ENCODE data around the gene CNN2.
A peak's percentile ranks its signal among the peaks of the same experiment; 100 is the strongest.

The CNN2 gene

DNA sequence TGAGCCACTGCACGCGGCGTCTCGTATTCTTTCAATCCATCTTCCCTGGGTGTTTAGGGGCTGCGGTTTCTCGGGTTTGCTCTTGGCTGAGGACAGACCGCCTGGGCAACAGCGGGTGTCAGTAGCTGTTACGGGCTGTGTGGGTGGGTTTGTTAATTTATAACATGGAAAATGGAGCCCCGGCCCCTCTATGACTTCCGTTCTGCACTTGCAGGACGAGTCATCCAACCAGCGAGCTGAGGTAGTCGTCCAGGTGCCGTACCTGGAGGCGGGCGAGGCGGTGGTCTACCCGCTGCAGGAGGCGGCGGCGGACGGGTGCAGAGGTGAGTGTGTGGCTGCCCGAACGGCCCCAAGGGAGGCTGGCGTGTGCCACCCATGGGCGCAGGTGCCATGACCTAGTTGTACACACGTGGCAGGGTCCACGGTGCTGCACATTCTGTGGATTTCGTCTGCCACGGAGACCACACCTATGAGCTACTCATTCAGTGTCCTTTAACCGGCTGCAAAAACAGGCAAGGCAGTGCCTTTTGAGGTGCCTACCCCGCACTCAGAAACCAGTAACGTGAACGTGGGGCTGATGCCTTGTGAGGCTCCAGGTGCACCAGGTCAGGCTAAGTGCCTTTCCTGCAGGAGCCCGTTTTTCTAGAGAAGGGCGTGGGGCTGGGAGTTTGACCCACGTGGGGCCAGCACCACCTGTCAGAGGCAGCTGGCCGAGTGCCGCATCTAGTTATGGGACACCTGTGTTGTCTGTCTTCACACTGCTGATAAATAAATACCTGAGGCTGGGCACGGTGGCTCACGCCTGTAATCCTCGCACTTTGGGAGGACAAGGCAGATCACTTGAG is 57.8 kb downstream of the CNN2 start:
- no peak for DNase-seq

DNA sequence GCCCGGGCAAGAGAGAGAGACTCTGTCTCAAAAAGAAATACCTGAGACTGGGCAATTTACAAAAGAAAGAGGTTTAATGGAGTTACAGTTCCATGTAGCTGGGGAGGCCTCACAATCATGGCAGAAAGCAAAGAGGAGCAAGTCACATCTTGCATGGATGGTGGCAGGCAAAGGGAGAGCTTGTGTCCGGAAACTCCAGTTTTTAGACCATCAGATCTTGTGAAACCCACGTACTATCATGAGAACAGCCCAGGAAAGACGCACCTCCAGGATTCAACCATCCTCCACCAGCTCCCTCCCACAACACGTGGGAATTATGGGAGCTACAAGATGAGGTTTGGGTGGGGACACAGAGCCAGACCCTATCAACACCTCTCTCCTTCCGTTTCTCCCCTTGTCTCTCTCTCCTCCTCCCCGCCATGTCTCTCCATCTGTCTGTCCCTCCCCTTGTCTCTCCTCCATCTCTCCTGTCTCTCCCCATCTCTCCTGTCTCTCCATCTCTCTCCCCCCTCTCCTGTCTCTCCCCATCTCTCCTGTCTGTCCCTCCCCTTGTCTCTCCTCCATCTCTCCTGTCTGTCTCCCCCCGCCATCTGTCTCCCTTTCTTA is 58.7 kb downstream of the CNN2 start:
- no peak for DNase-seq

DNA sequence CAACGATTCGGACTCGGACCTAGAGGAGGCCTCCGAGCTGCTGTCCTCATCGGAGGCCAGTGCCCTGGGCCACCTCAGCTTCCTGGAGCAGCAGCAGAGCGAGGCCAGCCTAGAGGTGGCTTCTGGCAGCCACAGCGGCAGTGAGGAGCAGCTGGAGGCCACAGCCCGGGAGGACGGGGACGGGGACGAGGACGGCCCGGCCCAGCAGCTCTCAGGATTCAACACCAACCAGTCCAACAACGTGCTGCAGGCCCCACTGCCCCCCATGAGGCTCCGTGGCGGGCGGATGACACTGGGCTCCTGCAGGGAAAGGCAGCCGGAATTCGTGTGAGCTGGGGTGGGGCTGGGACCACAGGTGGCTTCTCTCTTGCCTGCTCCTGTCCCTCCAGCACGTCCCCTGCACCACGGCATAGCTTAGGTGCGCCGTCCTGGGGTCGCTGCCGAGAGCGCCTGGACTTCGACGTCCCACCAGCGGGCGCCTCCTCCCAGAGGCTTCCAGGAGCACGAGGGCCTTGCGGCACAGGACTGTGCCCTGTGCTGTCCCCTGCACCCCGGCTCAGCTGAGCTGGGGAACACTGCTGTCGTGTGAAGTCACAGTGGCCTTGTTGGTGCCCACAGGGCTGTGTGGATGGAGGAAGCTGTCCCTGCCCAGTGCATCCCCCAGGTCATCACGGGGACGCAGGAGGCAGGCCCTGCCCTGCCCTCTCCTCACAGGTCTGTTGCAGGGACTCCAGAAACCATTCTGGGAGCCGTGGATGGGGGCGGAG is 59.5 kb downstream of the CNN2 start:
- no peak for DNase-seq

GRCh38 chr19:1086613-1087012 is 60.2 kb downstream of the CNN2 start:
- no peak for DNase-seq

- DNase-seq = peak; percentile 95 to 96
Observed at GRCh38 chr19:1087813-1088415, 61.5 kb downstream of the CNN2 start.

- DNase-seq = no peak
Observed at GRCh38 chr19:1088416-1089010, 62.1 kb downstream of the CNN2 start.

Measured in AML-193 (cell line).